Transverse colon (tissue), 4 donors: ENCODE data around the gene LIN37. TPM values are rescaled to one million over a fixed set of nuclear protein-coding genes. Genes with fewer than 3 reads are reported as not detected.

Source experiments
- DNase-seq: peaks from one replicate; pipeline ENCODE4 v3.0.0-alpha.2; 2019
- H3K27ac ChIP-seq, 4 donors: fragments of 200-600 bp; sonication (generic); 2 replicates each; pipeline ENCODE4 v1.5.1; 2016 to 2018; ENCODE audit warnings: inconsistent platforms in 4 of 4
- H3K27me3 ChIP-seq: fragments of 200-600 bp; sonication (generic); 2 replicates; pipeline ENCODE4 v1.5.1; 2017; ENCODE audit warnings: inconsistent platforms
- H3K36me3 ChIP-seq, 4 donors: fragments of 200-600 bp; sonication (generic); 2 replicates each; pipeline ENCODE4 v1.5.1; 2017 to 2019; ENCODE audit warnings: inconsistent platforms in 4 of 4
- H3K4me1 ChIP-seq, 4 donors: fragments of 200-600 bp; sonication (generic); 2 replicates each; pipeline ENCODE4 v1.5.1; 2017 to 2020; ENCODE audit warnings: inconsistent platforms in 4 of 4
- H3K4me3 ChIP-seq, 4 donors: fragments of 200-600 bp; sonication (generic); 1 replicate in 1 of 4; 2 replicates in 3 of 4; pipeline versions ENCODE4 v1.5.1 to v1.6.1; 2017 to 2019; ENCODE audit warnings: inconsistent platforms in 4 of 4
- H3K9me3 ChIP-seq, 2 donors: fragments of 200-600 bp; sonication (generic); 2 replicates each; pipeline ENCODE4 v1.5.1; 2017 to 2019; ENCODE audit warnings: inconsistent platforms in 2 of 2
- CTCF ChIP-seq, 5 experiments: fragments of 200-600 bp in 3 of 5; fragments of 450-650 bp in 2 of 5; sonication (generic) in 3 of 5; IDR thresholded peaks; 1 replicate in 2 of 5; 2 replicates in 3 of 5; pipeline ENCODE4 v1.5.1; 2016 to 2017; ENCODE audit warnings: antibody characterized with exemption in 5 of 5, inconsistent platforms in 3 of 5, mild to moderate bottlenecking in 2 of 5, moderate library complexity in 1 of 5
- EP300 ChIP-seq: sonication (generic); formaldehyde crosslinking; IDR thresholded peaks from one replicate; pipeline ENCODE4 v1.6.1; 2017; ENCODE audit warnings: antibody characterized with exemption, low read depth
- POLR2A ChIP-seq: fragments of 450-650 bp; IDR thresholded peaks from one replicate; pipeline ENCODE4 v1.6.1; 2016; ENCODE audit warnings: antibody characterized with exemption, mild to moderate bottlenecking, moderate library complexity
- POLR2AphosphoS5 ChIP-seq, 3 donors: sonication (generic); formaldehyde crosslinking; IDR thresholded peaks; one replicate each; pipeline ENCODE4 v1.6.1; 2016; ENCODE audit warnings: antibody characterized with exemption in 3 of 3
- WGBS, 2 donors: methylation state at CpG; one replicate each; pipeline ENCODE4 v1.1.5; 2018; ENCODE audit warnings: low coverage in 1 of 2; 5-methylcytosine and 5-hydroxymethylcytosine counted together
- in situ Hi-C, 4 donors: fragments of 200-750 bp; cut with MboI; loops; one replicate each; pipeline versions ENCODE4 v1.15.0 to v1.15.1; 2017; ENCODE audit warnings: low sequenced_read_pairs in 3 of 4, low pct_ligation_motif_present in 1 of 4, low pct_unique_long_range_greater_than_20kb in 1 of 4
- intact Hi-C: fragments of 100-400 bp; cut with DNase I; formaldehyde crosslinking; loops from one replicate; pipeline ENCODE4 v1.15.1; 2023; ENCODE audit warnings: low total_unique reads
- total RNA-seq, 4 donors: library from RNA; depleted of rRNA; stranded (reverse); fragments of >200 nt; gene quantifications; one replicate each; pipeline ENCODE4 v1.1.0, GENCODE V29; 2016

LIN37 gene
- total RNA-seq, 4 donors from 2014 or later, result 10.5 to 41.1 (median 15.8) TPM

DNA sequence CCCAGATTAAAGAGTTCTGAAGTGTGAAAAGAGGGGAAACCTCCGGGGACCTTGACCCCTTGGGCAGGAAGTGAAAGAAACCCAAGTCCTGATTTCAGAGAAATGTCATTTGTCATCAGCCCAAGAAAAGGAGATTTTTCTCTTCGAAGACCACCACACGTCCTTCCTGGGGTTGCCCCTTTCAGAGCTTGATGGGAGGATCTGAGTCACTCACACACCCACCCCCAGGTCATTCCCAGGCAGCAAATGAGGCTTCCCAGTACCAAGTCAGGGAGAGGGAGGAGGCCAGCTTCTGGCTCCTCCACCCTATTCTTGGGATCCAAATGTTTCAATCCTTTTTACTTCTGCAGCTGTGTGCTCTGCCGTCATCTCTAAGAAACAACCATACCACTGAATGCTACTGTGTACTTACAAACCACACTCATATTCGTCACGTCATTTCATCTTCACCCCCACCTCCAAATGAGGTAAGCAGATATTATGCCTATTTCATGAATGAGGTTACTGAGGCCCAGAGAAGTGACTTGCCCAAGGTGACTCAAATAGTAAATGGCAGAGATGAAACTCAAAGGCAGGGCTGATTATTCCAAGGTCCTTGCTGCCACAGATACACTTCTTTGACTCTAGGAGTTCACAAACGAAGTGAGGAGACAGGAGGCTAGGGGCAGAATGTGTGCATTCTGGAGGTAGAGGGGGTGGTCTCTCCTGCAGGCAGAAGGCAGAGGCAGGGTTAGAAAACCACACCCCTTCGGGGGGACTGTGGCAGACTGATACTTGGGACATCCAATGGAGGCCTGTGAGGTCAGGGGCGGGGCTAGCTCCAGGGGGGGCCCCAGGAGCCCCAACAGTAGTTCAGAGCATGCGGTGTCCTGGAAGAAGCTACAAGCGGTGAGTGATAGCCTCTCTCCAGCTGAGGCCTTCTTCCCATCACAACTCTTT, 35.5 kb upstream of the LIN37 start:
- Histone ChIP-seq H3K36me3 (no peaks in the 10 kb centered on the region), H3K27me3 (no peaks in the 10 kb centered on the region), H3K4me1 (peaks cover 9 to 14% (median 12%) of the 10 kb centered on the region in 4 donors), H3K27ac (peak overlapping the region in 2 of 4 donors; percentile 29 to 47), H3K4me3 (no peak overlapping the region), H3K9me3 (no peaks in the 10 kb centered on the region)
- intact Hi-C loops, result loop anchor here (10.0 kb wide), 1 partner anchor 168 kb away; the partner anchor contains the start of gene TMEM147
- DNase-seq, result peak; percentile 63
- WGBS, 2 donors, result 58 to 60% methylated on average over 1 to 11 of the region's 11 CpGs
- in situ Hi-C loops, result no loop called here
- TF ChIP-seq POLR2A, result no peak
- no peak for TF ChIP-seq POLR2AphosphoS5 (IDR thresholded peaks at IDR 0.05)
- TF ChIP-seq CTCF (IDR thresholded peaks at IDR 0.05), result no peak
- TF ChIP-seq EP300, result no peak

GRCh38 chr19:35713506-35713850, 34.9 kb upstream of the LIN37 start:
- H3K4me3 ChIP-seq, result no peak overlapping the region
- H3K9me3 ChIP-seq, result no peaks in the 10 kb centered on the region
- peaks cover 9 to 15% (median 12%) of the 10 kb centered on the region in 4 donors for H3K4me1 ChIP-seq
- TF ChIP-seq POLR2AphosphoS5 (IDR thresholded peaks at IDR 0.05) (no peak), EP300 (no peak), CTCF (IDR thresholded peaks at IDR 0.05) (no peak), POLR2A (no peak)
- no peaks in the 10 kb centered on the region for H3K27me3 ChIP-seq
- DNase-seq, result no peak
- 76 to 84% methylated on average over 2 of the region's 2 CpGs for WGBS, 2 donors
- H3K27ac ChIP-seq, result peak overlapping the region in 2 of 4 donors; percentile 29 to 47
- in situ Hi-C loops (no loop called here), intact Hi-C loops (loop anchor here (10.0 kb wide), 1 partner anchor 169 kb away; the partner anchor contains the start of gene TMEM147)
- H3K36me3 ChIP-seq, result no peaks in the 10 kb centered on the region

DNA sequence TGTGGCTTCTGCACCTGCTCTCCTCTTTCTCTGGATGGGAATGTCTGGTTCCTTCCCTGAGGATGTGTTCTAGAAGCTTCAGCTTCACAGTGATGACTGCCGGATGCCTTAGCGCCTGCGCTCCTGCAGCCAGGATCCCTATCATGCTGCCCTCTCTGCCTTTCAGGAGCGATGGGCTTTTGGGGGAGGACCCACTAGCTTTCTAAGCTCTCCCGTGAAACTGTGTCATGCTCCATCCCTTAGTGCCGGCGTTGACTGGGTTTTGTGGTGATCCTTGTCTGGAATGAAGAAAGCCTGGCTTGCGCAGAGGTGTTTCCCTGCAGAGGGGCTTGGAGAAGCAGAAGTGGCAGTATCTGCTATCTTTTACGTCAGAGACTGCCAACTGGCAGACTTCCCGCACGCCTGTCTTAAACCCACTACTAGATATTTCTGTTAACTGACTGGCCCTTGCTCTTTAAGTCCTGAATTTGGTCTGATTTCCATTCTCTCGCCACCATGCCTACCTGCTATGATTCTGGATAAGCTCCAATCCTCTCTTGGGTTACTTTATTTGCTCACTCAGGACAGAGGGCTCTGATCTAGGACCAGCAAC, 34.4 kb upstream of the LIN37 start:
- intact Hi-C loops, result loop anchor here (10.0 kb wide), 1 partner anchor 169 kb away; the partner anchor contains the start of gene TMEM147
- Histone ChIP-seq H3K4me1 (peaks cover 11 to 20% (median 16%) of the 10 kb centered on the region in 4 donors), H3K9me3 (no peaks in the 10 kb centered on the region), H3K4me3 (no peak overlapping the region), H3K27me3 (no peaks in the 10 kb centered on the region), H3K36me3 (no peaks in the 10 kb centered on the region), H3K27ac (peak overlapping the region in 2 of 4 donors; percentile 29 to 47)
- WGBS, 2 donors, result 80% methylated on average over 12 of the region's 12 CpGs; no CpG with 5 or more reads in 1 of the 2 donors
- TF ChIP-seq CTCF (IDR thresholded peaks at IDR 0.05) (no peak), POLR2A (no peak), EP300 (no peak), POLR2AphosphoS5 (IDR thresholded peaks at IDR 0.05) (no peak)
- DNase-seq, result no peak
- in situ Hi-C loops, result no loop called here
